ENCODE measurements around the gene ZNF609. TPM values are rescaled to one million over a fixed set of nuclear protein-coding genes. Genes with fewer than 3 reads are reported as not detected.

The ZNF609 gene
- total RNA-seq, 1 experiment from 2014 or later: 31.0 TPM

DNA sequence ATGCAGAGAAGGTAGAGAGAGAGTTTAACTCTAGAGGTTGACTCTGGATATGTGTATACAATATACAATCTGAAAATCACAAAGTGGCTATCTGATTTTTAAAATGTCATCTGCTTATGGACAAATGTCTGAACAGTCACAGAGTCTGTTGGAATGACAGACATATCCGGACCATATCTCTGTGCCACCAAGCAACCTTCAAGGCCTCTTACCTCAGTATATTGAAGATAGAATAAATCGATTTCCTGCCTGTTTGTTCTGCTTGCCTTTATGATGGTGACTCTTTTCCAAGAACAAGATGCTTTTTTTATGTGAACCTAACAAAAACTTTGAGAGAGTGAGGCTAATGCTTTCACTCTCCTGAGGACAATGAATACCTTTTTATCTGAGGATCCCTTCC, 163.9 kb downstream of the ZNF609 start:
- Histone ChIP-seq H3K27me3 (ENCODE audit: insufficient read depth, low read length) (no peaks in the 10 kb centered on the region), H3K79me2 (ENCODE audit: insufficient read depth, low read length) (peaks cover 10% of the 10 kb centered on the region; the same call in 1 of the 2 replicates), H3K4me1 (ENCODE audit: control insufficient read depth in 1 of 2, insufficient read depth in 2 of 2, low read length in 2 of 2) (no peaks in the 10 kb centered on the region; a peak in 1 of 4 replicates), H3K36me3 (ENCODE audit: control insufficient read depth in 1 of 2, insufficient read depth in 2 of 2, low read length in 2 of 2) (0 out of 4 replicates have a peak, but pooled peaks cover 0 to 5% of the 10 kb centered on the region in 2 experiments), H3K9me2 (ENCODE audit: insufficient read depth) (no peaks in the 10 kb centered on the region), H2AFZ (ENCODE audit: low read depth, low read length, poor library complexity, severe bottlenecking) (no peak overlapping the region), H3K9ac (ENCODE audit: low read length) (no peak overlapping the region), H3K27ac (ENCODE audit: low read depth, low read length) (no peak overlapping the region), H4K20me1 (ENCODE audit: insufficient read depth) (no peaks in the 10 kb centered on the region), H3K9me3 (ENCODE audit: control insufficient read depth in 1 of 2, insufficient read depth in 1 of 2, low read depth in 1 of 2, low read length in 2 of 2) (no peaks in the 10 kb centered on the region), H3K4me2 (ENCODE audit: low read length) (no peak overlapping the region), H3K4me3 (replicated peaks in 1 of 2; ENCODE audit: low read depth in 1 of 2, low read length in 2 of 2) (no peak overlapping the region)
- no peak for ATAC-seq
- RAD21 ChIA-PET (ENCODE audit: low non-redundant PET in 1 of 2, low total read pairs in 2 of 2, uncharacterized antibody in 2 of 2, unreplicated experiment in 2 of 2): no interaction called here
- BruUV-seq (replicated peaks): TSS peak; percentile 39
- TF ChIP-seq FOSL1 (IDR thresholded peaks at IDR 0.05; ENCODE audit: low read depth) (no peak), CEBPB (IDR thresholded peaks at IDR 0.05; ENCODE audit: low read depth) (no peak), CBX3 (IDR thresholded peaks at IDR 0.05; ENCODE audit: low read depth) (no peak), ZFX (IDR thresholded peaks at IDR 0.05) (no peak), ZNF274 (IDR thresholded peaks at IDR 0.05; ENCODE audit: low read depth, low read length) (no peak)
- TF ChIP-seq, protein P1, sequence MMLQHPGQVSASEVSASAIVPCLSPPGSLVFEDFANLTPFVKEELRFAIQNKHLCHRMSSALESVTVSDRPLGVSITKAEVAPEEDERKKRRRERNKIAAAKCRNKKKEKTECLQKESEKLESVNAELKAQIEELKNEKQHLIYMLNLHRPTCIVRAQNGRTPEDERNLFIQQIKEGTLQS (IDR thresholded peaks at IDR 0.05): no peak
- no peak for DNase-seq (ENCODE audit: low read depth, low spot score)
- POLR2A ChIA-PET: no interaction called here
- CTCF ChIA-PET: no interaction called here
- intact Hi-C loops (cut with micrococcal nuclease): no loop called here

DNA sequence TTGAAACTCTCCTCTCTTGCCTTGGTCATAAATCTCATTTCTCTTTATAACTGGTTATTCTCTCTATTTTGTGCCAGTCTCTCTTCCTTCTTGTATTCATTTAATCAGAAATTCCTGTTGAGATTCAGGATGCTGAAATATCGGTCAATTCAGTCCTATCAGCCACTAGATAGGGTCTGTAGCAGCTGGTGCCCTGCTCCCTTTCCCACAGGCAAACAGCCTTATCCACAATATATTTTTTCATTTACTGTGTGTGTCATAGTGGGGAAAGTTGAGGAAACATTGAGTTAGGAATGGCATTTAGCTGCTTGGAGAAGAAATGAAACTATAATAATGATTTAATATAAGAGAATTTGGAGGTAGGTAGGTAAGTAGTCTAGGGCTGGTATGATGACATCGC, 168.7 kb downstream of the ZNF609 start:
- Histone ChIP-seq H3K9ac (ENCODE audit: low read length) (no peak overlapping the region), H3K27ac (ENCODE audit: low read depth, low read length) (no peak overlapping the region), H3K4me1 (ENCODE audit: control insufficient read depth in 1 of 2, insufficient read depth in 2 of 2, low read length in 2 of 2) (peaks cover 2% of the 10 kb centered on the region in 2 experiments; a peak in 2 of 4 replicates), H4K20me1 (ENCODE audit: insufficient read depth) (no peaks in the 10 kb centered on the region), H3K4me2 (ENCODE audit: low read length) (no peak overlapping the region), H3K9me2 (ENCODE audit: insufficient read depth) (no peaks in the 10 kb centered on the region), H2AFZ (ENCODE audit: low read depth, low read length, poor library complexity, severe bottlenecking) (no peak overlapping the region), H3K27me3 (ENCODE audit: insufficient read depth, low read length) (no peaks in the 10 kb centered on the region), H3K4me3 (replicated peaks in 1 of 2; ENCODE audit: low read depth in 1 of 2, low read length in 2 of 2) (no peak overlapping the region), H3K36me3 (ENCODE audit: control insufficient read depth in 1 of 2, insufficient read depth in 2 of 2, low read length in 2 of 2) (no peaks in the 10 kb centered on the region), H3K9me3 (ENCODE audit: control insufficient read depth in 1 of 2, insufficient read depth in 1 of 2, low read depth in 1 of 2, low read length in 2 of 2) (no peaks in the 10 kb centered on the region), H3K79me2 (ENCODE audit: insufficient read depth, low read length) (peaks cover 7% of the 10 kb centered on the region; the same call in 1 of the 2 replicates)
- ATAC-seq (no peak), DNase-seq (ENCODE audit: low read depth, low spot score) (no peak)
- ChIA-PET CTCF (no interaction called here), POLR2A (no interaction called here), RAD21 (ENCODE audit: low non-redundant PET in 1 of 2, low total read pairs in 2 of 2, uncharacterized antibody in 2 of 2, unreplicated experiment in 2 of 2) (no interaction called here)
- intact Hi-C loops (cut with micrococcal nuclease): no loop called here
- no TSS peak for BruUV-seq (replicated peaks)
- TF ChIP-seq, protein P2, sequence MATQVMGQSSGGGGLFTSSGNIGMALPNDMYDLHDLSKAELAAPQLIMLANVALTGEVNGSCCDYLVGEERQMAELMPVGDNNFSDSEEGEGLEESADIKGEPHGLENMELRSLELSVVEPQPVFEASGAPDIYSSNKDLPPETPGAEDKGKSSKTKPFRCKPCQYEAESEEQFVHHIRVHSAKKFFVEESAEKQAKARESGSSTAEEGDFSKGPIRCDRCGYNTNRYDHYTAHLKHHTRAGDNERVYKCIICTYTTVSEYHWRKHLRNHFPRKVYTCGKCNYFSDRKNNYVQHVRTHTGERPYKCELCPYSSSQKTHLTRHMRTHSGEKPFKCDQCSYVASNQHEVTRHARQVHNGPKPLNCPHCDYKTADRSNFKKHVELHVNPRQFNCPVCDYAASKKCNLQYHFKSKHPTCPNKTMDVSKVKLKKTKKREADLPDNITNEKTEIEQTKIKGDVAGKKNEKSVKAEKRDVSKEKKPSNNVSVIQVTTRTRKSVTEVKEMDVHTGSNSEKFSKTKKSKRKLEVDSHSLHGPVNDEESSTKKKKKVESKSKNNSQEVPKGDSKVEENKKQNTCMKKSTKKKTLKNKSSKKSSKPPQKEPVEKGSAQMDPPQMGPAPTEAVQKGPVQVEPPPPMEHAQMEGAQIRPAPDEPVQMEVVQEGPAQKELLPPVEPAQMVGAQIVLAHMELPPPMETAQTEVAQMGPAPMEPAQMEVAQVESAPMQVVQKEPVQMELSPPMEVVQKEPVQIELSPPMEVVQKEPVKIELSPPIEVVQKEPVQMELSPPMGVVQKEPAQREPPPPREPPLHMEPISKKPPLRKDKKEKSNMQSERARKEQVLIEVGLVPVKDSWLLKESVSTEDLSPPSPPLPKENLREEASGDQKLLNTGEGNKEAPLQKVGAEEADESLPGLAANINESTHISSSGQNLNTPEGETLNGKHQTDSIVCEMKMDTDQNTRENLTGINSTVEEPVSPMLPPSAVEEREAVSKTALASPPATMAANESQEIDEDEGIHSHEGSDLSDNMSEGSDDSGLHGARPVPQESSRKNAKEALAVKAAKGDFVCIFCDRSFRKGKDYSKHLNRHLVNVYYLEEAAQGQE (IDR thresholded peaks at IDR 0.05; ENCODE audit: low read depth): no peak
- no peak for TF ChIP-seq RAD21 (IDR thresholded peaks at IDR 0.05; ENCODE audit: low read depth)
